ENCODE results near the gene KRT17.
"Not testable (repeated sequence)": the region's sequence is repeated elsewhere in the genome, so short reads cannot be mapped to it uniquely, and the experiment has no call there.

The KRT17 gene

DNA sequence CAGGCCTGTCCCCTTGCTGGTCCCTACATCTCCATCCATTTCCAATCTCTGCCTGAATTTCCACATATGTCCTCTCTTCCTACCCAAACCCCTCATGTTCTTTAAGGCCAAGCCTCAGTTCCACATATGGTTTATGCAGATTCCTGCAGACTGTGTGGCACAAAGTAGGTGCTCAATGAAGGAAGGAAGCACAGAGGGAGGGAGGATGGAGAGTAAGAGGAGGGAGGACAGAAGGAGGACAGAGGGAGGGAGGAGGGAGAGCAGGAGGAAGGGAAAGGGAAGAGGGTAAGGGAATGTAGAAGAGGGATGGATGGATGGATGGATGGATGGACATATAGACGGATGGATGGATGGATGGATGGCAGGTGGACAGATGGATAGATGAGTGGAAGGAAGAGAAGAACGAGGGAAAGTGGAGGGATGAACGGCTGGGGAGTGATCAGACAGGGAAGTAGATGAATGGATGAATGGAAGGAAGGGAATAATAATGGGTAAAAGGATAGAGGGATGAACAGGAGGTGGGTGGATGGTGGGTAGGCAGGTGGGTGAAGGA is 29.9 kb downstream of the KRT17 start:
- no peak for DNase-seq (ENCODE audit: low read depth in 2 of 2)

DNA sequence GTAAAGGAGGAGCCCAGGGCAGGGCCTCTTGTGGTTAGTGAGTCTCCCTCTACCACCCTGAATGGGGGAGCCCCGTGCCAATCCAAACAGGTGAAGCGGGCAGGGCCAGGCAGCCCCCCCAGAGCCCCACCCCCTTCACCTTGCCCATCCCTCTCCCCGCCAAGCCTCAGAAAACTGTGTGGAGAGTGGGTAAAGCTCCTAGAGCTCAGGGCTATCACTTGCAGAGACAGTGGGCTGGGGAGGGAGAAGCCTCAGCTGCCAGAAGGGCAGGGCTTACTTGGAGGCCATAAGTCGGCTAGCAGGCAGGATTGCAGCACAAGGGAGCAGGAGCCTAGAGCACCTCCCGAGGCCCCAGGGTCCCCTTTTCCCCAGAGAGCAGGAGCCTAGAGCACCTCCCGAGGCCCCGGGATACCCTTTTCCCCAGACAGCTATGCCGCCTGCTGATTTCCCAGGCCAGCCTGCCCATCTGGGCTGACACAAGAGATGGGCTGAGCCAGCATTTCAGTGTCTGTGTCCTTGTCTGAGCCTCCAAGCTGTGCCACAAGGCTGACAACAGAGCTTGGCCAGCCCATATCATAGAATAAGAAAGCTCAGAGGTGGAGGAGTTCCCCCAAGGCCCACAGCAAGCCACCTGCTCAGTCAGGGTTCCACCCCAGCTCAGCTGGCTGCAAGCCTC is 30.9 kb downstream of the KRT17 start:
- no peak for DNase-seq (ENCODE audit: low read depth in 2 of 2)

DNA sequence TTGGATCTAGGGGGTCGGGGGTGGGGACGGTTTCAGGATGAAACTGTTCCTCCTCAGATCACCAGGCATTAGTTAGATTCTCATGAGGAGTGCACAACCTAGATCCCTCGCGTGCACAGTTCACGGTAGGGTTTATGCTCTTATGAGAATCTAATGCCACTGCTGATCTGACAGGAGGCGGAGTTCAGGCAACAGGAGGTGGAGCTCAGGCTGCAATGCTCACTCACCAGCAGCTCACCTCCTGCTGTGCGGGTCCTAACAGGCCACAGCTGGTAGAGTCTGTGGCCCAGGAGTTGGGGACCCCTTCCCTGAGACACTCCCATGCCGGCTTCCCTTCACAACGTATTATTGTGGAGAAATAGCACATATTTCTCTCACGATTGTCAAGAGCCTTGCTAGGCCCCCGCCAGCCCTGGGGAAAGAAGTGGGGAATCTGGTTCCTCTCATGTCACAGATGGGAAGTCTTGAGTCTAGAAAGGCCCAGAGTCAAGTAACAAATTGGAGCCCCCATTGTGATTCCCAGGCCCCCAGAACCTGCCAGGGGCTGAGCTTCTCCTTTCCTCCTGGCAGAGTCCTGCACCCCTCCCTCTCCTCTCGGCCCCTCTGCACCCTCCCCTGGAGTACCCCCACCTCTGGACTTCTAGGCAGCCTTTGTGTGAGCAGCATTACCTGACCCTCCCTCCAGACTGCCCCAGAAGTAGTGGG is 31.6 kb downstream of the KRT17 start:
- DNase-seq (ENCODE audit: low read depth in 2 of 2), result no peak

DNA sequence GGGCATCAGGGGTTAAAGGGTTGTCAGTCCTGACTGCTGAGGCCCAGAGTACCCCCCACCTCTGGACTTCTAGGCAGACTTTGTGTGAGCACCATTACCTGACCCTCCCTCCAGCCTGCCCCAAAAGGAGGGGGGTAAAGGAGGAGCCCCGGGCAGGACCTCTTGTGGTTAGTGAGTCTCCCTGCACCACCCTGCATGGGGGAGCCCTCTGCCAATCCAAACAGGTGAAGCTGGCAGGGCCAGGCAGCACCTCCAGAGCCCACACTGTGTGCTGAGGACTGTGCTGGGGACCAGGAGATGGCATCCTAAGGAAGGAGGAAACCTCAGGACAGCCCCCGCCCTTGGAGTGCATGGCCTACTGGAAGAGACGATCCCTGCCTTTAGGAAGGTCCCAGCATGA is 35.1 kb downstream of the KRT17 start:
- DNase-seq (ENCODE audit: low read depth in 2 of 2), result no peak

DNA sequence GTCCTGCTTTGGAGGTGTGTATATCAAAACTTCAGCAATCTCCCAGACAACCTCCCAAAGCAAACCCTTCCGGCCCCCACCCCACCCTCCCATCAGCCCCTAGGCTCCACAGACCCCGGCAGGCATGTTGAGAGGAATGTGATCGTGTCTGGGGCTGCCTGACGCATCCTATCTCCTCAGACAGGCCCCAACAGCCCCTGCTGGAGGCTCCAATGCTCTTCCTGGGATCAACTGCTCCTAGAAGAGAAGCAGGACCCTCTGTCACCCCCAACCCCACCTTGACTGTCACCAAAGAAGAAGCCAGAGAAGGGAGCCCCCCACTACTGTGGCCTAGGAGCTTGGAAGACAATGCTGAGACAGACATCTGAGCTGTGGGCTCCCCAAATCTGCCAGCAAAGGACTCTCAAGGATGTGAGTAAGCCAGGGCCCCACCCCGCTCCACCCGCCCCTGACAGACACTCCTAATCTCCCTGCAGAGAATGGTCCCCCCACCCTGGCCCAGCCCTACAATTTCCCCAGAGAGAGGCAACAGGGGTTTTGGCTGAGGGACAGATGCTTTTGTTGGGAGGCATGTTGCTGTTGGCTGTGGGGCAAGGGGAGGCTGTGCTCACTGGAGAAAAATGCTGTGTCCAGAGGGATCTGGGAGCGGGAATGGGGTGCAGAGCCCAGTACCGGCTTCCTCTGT is 36.1 kb downstream of the KRT17 start:
- no peak for DNase-seq (ENCODE audit: low read depth in 2 of 2)

DNA sequence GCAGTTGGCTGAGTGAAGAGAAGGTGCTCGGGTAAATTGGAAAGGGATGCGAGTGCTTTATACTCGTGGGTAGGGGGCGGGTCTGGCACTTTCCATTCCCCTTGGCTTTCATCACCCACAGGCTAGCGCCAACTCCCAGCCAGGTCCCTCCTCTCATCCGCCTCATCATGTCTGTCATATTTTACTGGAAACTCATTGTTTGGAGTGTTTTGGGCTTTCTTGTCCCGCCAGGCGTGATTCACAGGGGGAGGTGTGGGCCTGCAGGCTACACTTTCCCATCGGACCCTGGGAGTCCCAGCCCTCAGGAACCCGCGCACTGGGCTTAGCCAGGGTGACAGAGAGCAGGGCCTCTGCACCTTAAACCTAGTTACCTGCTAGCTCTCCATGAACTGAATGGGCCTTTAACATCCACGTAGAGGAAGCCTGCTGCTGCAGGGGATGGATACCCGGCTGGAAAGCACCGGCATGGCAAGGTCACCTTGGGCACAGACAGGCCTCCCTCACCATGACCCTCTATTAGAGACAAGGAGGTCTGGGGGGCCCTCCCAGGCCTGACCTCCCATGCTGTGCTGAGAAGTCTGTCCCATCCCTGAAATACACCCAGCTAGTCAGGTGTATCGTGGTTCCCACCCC is 37.4 kb downstream of the KRT17 start, which contains the start of gene KRT14:
Gene KRT14 (minus strand): TSS at position 33 of the 633 bp plus-strand sequence. CDS start 61 bp downstream, outside the sequence.
- no peak for DNase-seq (ENCODE audit: low read depth in 2 of 2)

DNA sequence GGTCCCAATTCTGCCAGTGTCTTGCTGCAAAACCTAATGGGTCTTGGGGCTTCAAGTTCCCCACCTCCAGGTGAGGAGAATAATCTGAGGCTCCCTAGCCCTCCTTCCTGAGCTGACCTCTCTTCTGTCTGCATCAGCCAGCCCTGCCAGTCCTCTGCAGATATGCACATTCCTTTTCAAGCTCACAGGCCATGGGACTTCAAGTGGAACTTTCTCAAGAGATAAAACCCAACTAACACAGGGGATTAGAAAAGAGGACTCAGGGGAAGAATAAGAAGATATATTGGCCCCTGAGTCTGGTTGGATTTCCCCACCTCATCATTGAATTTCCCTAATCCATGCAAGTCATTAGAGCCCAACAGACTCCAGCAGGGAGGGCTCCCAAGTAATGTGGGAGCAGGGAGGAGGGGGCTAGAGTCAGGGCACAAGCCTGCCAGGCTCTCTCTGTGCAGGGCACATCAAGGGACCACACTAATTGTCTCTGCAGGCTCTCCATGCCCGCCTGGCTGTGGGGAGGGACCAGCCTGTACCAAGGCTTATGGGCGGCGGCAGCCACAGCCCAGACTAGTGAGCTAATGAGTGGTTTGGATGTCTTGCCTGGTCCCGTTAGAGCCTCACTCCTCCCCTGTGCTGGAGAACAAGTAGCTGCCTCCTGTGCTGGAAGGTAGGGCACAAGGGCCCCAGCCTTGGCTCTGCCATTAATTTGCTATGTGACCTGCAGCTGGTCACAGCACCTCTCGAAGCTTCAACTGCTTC is 38.9 kb downstream of the KRT17 start:
- DNase-seq (ENCODE audit: low read depth in 2 of 2), result no peak

DNA sequence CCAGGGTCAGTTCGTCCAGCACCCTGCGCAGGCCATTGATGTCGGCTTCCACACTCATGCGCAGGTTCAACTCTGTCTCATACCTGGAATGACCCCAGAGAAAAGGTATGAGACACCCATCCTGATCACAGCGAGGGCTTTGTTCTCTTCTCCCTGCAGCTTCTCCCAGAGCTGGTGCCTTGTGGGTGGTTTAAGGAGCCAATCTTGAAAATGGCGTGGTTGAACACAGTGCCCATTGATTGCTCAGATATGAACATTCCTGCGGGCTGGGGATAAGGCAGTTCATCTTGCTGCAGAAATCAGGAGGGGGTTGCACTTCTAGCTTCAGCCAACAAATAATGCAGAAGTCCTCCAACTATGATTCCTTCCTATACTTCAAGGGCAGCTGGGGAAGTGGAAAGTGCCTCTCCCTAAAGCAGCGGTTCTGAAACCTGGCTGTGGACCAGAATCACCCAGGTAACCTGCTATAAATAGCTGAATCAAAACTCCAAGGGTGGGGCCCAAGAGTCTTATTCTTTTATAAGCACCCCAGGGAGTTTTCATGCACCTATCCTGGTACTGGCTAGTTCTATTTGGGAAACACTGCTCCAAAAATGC is 39.9 kb downstream of the KRT17 start:
- DNase-seq (ENCODE audit: low read depth in 2 of 2), result not testable (repeated sequence)

DNA sequence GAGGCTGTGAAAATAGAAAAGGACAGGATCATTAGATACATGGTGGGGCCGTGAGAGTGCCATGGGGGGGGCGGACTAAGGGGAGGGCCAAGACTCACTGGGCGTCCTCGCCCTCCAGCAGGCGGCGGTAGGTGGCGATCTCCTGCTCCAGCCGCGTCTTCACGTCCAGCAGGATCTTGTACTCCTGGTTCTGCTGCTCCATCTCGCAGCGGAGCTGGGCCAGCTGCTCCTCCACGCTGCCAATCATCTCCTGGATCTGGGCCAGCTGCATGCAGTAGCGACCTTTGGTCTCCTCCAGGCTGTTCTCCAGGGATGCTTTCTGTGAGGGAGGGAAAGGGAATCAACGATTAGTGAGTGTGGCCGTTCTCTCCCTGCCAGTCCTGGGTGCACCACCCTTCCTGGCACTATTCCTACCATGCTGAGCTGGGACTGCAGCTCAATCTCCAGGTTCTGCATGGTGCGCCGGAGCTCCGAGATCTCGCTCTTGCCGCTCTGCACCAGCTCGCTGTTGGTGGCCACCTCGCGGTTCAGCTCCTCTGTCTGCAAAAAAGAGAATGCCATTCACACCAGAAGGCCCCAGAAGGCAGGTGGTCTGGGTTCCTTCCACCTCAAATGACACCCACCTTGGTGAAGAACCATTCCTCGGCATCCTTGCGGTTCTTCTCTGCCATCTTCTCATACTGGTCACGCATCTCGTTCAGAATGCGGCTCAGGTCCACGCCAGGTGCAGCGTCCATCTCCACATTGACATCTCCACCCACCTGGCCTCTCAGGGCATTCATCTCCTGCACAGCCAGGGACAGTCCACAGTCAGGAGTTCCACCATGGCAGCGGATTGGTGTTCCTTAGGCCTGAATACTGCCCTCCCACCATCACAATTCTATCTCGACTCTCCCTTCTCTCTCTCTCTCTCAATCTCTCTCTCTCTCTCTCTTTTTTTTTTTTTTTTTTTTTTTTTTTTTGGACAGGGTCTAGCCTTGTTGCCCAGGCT is 40.9 kb downstream of the KRT17 start:
- no peak for DNase-seq (ENCODE audit: low read depth in 2 of 2)

DNA sequence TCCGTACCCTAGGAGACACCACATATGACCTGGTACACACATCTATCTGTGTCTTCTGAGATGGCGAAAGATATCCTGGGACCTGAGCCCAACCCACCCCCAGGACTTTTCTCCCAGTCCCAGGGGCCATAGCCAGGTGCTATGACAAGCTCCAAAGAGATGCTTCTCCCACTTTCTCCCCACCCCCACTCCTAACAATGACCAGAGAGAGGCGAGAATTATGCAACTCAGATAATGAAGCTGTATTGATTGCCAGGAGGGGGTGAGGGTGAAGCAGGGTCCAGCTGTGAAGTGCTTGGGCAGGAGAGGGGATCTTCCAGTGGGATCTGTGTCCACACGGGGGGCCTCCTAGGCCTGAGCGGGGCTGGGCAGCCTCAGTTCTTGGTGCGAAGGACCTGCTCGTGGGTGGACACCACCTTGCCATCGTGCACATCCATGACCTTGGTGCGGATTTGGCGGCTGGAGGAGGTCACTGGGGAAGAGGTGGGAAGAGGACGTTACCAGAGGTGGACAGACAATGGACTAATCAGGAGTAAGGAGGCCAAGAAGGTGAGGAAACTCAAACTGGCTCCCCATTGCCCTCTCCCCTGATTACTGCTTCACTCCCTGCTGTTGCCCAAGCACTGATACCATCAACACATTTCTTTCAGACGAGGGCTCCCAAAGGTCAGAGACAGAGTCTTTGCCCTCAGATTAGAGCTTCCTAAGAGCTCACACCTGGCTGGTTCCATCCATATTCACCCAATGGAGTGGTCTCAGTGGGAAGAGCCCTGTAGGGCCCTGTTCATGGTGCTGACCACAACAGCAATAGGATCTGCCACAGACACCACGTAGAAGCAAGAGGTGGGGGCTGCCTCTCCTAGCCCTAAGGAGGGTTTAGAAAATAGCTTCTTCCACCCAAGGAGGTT is 42.1 kb downstream of the KRT17 start:
- DNase-seq (ENCODE audit: low read depth in 2 of 2), result not testable (repeated sequence)

DNA sequence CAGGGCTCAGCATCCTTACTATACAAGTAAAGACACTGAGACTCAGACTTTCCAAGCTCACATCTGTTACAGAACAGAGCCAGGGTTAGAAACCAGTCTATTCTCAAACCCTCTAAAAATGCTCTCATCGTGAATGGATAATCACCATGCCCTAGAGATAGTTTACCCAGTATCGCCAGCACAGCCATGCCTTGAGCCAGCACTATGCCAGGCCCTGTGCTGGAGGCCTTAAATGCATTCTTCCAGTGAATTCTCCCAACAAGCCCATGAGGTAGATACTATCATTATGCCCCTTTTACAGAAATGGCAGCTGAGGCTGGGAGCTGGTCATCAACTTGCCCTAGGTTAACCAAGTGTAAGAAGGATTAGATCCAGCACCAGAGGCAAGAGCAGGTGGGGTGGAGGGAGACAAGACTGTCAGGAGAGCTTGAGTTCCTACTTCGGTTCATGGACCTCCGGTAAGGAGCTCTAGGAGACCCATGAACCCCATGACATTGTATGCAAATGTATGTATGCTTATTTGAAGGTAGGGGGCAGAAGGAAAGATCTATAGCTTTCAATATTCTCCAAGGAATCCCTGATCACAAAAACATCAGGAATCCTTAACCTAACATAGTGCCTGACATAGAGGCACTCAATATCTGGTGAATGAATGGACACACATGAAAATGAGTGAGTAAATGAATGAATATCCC is 42.9 kb downstream of the KRT17 start:
- no peak for DNase-seq (ENCODE audit: low read depth in 2 of 2)

DNA sequence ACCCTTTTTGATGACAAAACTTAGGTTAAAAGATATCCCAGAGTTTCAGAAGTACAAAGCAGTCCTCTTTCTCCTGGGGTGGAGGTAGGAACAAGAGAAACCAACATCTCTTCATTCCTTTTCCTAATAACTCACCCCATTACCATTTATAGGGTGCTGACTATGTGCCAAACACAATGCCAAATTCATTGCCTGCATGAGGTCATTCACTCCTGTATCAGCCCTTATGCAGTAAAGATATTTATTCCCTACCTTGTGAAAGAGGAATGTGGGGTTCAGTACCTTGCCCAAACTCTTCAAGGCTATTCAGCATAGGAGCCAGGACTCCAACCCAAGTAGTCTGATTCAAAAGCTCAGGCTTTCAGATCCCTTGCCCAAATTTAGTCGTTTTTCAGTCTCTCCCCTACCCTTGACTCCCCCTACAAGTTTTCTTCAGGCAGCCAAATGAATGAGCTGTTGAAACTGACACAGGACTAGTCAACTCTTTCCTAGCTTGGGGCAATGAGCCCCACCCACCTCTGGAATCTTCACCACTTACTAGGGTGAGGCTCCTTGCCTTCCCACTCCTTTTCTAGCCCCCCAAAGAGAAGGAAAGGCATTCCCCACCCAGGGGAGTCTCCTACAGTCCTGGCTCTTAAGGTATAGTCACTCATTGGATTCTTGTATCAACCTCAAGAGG is 43.5 kb downstream of the KRT17 start:
- no peak for DNase-seq (ENCODE audit: low read depth in 2 of 2)

DNA sequence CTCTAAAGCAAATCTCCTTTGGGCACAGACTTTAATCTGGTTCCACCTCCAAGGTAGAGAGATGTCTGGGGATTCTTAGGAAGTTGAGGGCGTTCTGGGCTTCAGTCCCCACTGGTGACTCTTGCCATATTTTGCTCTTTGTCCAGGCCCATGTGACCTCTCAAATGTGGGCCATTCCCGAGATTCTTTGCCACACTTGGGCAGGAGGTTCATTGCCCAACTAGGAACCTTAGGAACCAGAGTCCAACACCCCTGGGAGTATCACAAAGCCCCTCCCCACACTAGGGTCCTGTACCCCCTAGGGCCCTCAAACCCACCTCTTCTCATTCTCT is 44.2 kb downstream of the KRT17 start:
- DNase-seq (ENCODE audit: low read depth in 2 of 2), result no peak

DNA sequence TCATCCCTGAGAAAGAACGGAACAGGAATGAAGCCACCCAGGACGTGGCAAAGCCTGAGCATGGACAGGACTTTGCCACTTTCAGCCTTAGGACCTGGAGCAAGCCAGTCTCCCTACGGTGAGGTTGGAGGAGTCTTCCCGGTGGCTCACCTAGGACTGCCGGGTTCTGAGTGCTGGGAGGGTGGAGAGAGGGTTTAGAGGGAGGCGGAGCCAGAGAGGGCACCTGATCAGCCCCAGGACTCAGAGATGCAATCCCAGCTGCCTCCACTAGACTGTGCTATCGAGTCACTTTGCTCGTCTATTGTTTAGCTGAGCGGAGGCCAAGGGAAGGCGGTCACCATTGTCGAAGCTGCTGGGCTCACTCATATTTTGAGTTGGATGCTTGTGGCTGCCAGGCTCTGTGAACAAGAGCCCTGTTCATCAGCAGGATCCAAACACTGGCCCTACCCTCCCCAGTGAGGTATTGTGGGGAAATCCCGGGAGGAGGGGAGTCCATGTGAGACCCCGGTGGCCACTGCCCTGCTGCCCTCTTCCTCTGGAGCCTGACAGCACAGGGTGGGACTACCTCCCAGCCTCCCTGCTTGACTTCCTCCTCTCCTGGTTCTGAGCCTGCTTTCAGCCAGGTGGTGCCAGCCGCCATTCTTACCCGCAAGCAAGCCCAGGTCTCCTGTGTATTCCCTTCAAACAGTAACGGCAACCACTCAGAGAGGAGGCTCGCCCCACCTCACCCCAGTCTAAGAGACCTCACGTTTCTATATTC is 44.7 kb downstream of the KRT17 start:
- DNase-seq (ENCODE audit: low read depth in 2 of 2), result peak; percentile 67 to 79

DNA sequence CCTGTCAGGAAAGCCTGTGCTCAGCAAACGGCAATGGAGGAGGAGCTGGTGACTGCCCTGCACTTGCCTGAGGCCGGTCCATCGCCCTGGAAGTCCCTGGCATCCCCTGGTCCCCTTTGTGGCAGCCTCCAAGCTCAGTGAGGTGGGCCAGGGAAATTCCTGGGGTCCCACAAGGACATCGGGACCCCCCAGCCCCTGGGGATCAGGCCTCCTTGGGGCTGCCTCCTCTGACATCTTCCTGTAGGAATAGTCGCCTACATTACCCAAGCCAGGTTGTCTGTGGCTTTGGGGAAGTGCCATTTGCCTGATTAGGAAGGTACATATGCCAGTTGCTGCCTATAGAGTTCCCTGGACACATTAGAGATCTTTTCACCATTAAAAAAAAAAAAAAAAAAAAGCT is 45.4 kb downstream of the KRT17 start:
- DNase-seq (ENCODE audit: low read depth in 2 of 2), result no peak

DNA sequence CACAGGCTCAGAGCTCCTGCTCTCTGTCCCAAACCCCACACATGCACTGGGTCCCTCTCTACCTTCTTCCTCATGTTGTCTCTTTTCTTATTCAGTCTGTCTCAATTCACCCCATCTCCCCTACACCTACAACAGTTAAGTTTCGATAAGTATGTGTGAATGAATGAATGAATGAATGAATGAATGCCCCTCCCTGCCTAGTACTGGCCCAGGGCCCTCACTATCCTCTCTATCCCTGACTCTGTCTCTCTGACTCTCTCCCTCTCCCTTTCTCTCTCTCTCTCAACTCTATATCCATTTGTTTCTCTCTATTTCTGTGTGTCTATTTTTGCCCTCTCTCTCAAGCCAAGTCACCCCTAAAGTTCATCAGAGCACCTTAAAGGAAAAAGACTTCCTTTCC is 45.8 kb downstream of the KRT17 start:
- DNase-seq (ENCODE audit: low read depth in 2 of 2), result no peak

DNA sequence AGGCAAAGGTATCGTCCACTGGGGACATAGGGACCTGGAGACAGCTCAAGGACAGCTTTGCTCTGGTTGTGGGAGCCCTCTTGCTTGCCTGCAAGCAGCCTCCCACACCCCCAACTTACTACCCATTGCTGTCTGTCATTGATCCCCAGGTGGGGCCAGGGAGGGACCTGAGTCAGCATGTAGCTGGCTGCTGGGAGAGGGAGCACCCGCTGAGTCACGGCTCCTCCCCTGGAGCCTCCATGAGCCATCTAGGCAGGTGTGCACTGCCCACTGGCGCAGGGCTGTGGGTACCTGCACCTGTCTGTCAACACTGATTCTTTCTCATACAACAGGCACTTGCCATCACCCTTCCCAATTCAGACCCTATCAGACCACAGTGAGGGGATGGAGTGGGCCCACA is 47.6 kb downstream of the KRT17 start:
- not testable (repeated sequence) for DNase-seq (ENCODE audit: low read depth in 2 of 2)

Data from stimulated activated CD4-positive, alpha-beta T cell treated with anti-CD3 and anti-CD28 coated beads, Interleukin-4, amount 100 ng/mL, for 48 hours (primary cell).